Naive B cell (primary cell): Measurements from ENCODE around the gene IARS2. TPM values are rescaled to one million over a fixed set of nuclear protein-coding genes. Genes with fewer than 3 reads are reported as not detected.
"Not testable (repeated sequence)": the region's sequence is repeated elsewhere in the genome, so short reads cannot be mapped to it uniquely, and the experiment has no call there.

ENCODE experiments used
- ATAC-seq, 2 donors: fragments of 150-1000 bp; cut with Tn5 transposase; 2 replicates each; pipeline ENCODE4 v1.10.0; 2021; ENCODE audit warnings: low read depth in 2 of 2, mild to moderate bottlenecking in 2 of 2, moderate library complexity in 2 of 2
- DNase-seq: peaks from one replicate; pipeline ENCODE4 v3.0.0; 2022
- H3K27ac Mint-ChIP-seq, 6 donors: one replicate each; pipeline ENCODE4 v1.8.0; 2020 to 2022; ENCODE audit warnings: mild to moderate bottlenecking in 6 of 6, mixed read lengths in 6 of 6, moderate library complexity in 5 of 6, inconsistent platforms in 2 of 6
- H3K27me3 Mint-ChIP-seq, 3 donors: one replicate each; pipeline ENCODE4 v1.8.0; 2021 to 2022; ENCODE audit warnings: mixed read lengths in 3 of 3, mild to moderate bottlenecking in 1 of 3
- H3K36me3 Mint-ChIP-seq, 2 donors: one replicate each; pipeline ENCODE4 v1.8.0; 2020 to 2022; ENCODE audit warnings: mixed read lengths in 2 of 2, inconsistent platforms in 1 of 2, mild to moderate bottlenecking in 1 of 2
- H3K4me1 Mint-ChIP-seq, 3 donors: one replicate each; pipeline ENCODE4 v1.8.0; 2020 to 2022; ENCODE audit warnings: mixed read lengths in 3 of 3, inconsistent platforms in 1 of 3, mild to moderate bottlenecking in 1 of 3, moderate library complexity in 1 of 3
- H3K4me3 Mint-ChIP-seq, 8 donors: one replicate each; pipeline ENCODE4 v1.8.0; 2020 to 2022; ENCODE audit warnings: mild to moderate bottlenecking in 8 of 8, mixed read lengths in 8 of 8, moderate library complexity in 8 of 8, inconsistent platforms in 2 of 8
- H3K9me3 Mint-ChIP-seq, 7 donors: one replicate each; pipeline ENCODE4 v1.8.0; 2020 to 2022; ENCODE audit warnings: mixed read lengths in 7 of 7, mild to moderate bottlenecking in 5 of 7, inconsistent platforms in 2 of 7, moderate library complexity in 1 of 7
- polyA plus RNA-seq, 6 donors: library from polyadenylated mRNA; unstranded; fragments of 300-500 nt; fragmentation: Illumina TruSeq; gene quantifications; one replicate each; pipeline ENCODE4 v1.2.3, GENCODE V29; 2021; ENCODE audit warnings: low read depth in 6 of 6

IARS2 gene
- polyA plus RNA-seq, 6 donors from 2014 or later, result 51.3 to 61.5 (median 56.8) TPM

GRCh38 chr1:220084460-220084859, 9.5 kb upstream of the IARS2 start:
- Mint-ChIP-seq H3K36me3 (peaks cover 6 to 12% of the 10 kb centered on the region in 2 donors), H3K27ac (peak overlapping the region in 1 of 6 donors; percentile 28), H3K4me3 (no peak overlapping the region), H3K27me3 (no peaks in the 10 kb centered on the region), H3K4me1 (peaks cover 10 to 18% (median 14%) of the 10 kb centered on the region in 3 donors), H3K9me3 (no peaks in the 10 kb centered on the region)
- DNase-seq, result no peak
- no peak for ATAC-seq

- peak overlapping the region in 2 of 8 donors; percentile 22 to 61 for H3K4me3 Mint-ChIP-seq
- not testable (repeated sequence) for H3K27ac Mint-ChIP-seq, H3K27me3 Mint-ChIP-seq, H3K36me3 Mint-ChIP-seq, H3K9me3 Mint-ChIP-seq
- ATAC-seq, result peak; percentile 22 to 40
- H3K4me1 Mint-ChIP-seq, result peaks cover 10 to 29% (median 11%) of the 10 kb centered on the region in 3 donors
- peak; percentile 17 for DNase-seq
These were observed 7.7 kb upstream of the IARS2 start for GRCh38 chr1:220086261-220086686.

GRCh38 chr1:220089650-220090556, 4.0 kb upstream of the IARS2 start, which contains the start of gene BPNT1:
BPNT1 (minus strand) TSS chr1:220089788; CDS start chr1:220079846, 9,942 bp downstream.
- peak within 1 kb of the TSS; percentile 89 to 99 (median 96) for H3K4me3 Mint-ChIP-seq

GRCh38 chr1:220092694-220093093, 1.2 kb upstream of the IARS2 start:
- Mint-ChIP-seq H3K4me3 (peak overlapping the region in 2 of 8 donors; percentile 12 to 79), H3K27me3 (no peaks in the 10 kb centered on the region), H3K9me3 (no peaks in the 10 kb centered on the region), H3K36me3 (no peaks in the 10 kb centered on the region), H3K27ac (no peak overlapping the region), H3K4me1 (peaks cover 11 to 44% (median 24%) of the 10 kb centered on the region in 3 donors)
- DNase-seq, result no peak
- ATAC-seq, result no peak

More at GRCh38 chr1:220089650-220090556, 4.0 kb upstream of the IARS2 start, which contains the start of gene BPNT1:
- H3K36me3 Mint-ChIP-seq, result no peaks in the 10 kb centered on the region
- H3K27me3 Mint-ChIP-seq, result no peaks in the 10 kb centered on the region
- DNase-seq (peak; percentile 98), ATAC-seq (peak; percentile 69 to 73)
- H3K4me1 Mint-ChIP-seq, result peaks cover 6 to 40% (median 13%) of the 10 kb centered on the region in 3 donors
- H3K27ac Mint-ChIP-seq, result peak within 1 kb of the TSS; percentile 72 to 98 (median 90)
- H3K9me3 Mint-ChIP-seq, result no peaks in the 10 kb centered on the region

- no peaks in the 10 kb centered on the region for H3K27me3 Mint-ChIP-seq
- H3K9me3 Mint-ChIP-seq, result no peaks in the 10 kb centered on the region
- no peak for ATAC-seq
- H3K27ac Mint-ChIP-seq, result peak overlapping the region in 1 of 6 donors; percentile 11
- H3K4me3 Mint-ChIP-seq, result peak overlapping the region; percentile 4 to 90 (median 69)
- H3K36me3 Mint-ChIP-seq, result no peaks in the 10 kb centered on the region
- peaks cover 11 to 39% (median 29%) of the 10 kb centered on the region in 3 donors for H3K4me1 Mint-ChIP-seq
- no peak for DNase-seq
These were observed 444 bp upstream of the IARS2 start for GRCh38 chr1:220093361-220094015.

GRCh38 chr1:220099826-220100225, 5.9 kb downstream of the IARS2 start:
- DNase-seq, result no peak
- H3K4me3 Mint-ChIP-seq, result no peak overlapping the region
- H3K9me3 Mint-ChIP-seq, result no peaks in the 10 kb centered on the region
- no peak for ATAC-seq
- H3K4me1 Mint-ChIP-seq, result peaks cover 8 to 17% (median 11%) of the 10 kb centered on the region in 3 donors
- H3K27me3 Mint-ChIP-seq, result no peaks in the 10 kb centered on the region
- H3K36me3 Mint-ChIP-seq, result no peaks in the 10 kb centered on the region
- H3K27ac Mint-ChIP-seq, result no peak overlapping the region

GRCh38 chr1:220110473-220110872, 16.5 kb downstream of the IARS2 start:
- not testable (repeated sequence) for H3K4me1 Mint-ChIP-seq, H3K4me3 Mint-ChIP-seq, ATAC-seq, H3K27me3 Mint-ChIP-seq, H3K9me3 Mint-ChIP-seq, DNase-seq
- peaks cover 0 to 14% of the 10 kb centered on the region in 2 donors for H3K36me3 Mint-ChIP-seq
- H3K27ac Mint-ChIP-seq, result peak overlapping the region in 1 of 6 donors; percentile 33

- not testable (repeated sequence) for ATAC-seq, H3K27me3 Mint-ChIP-seq, H3K9me3 Mint-ChIP-seq, H3K27ac Mint-ChIP-seq, DNase-seq, H3K4me1 Mint-ChIP-seq, H3K4me3 Mint-ChIP-seq
- peaks cover 0 to 19% of the 10 kb centered on the region in 2 donors for H3K36me3 Mint-ChIP-seq
These were observed 18.7 kb downstream of the IARS2 start for GRCh38 chr1:220112600-220112999.

GRCh38 chr1:220113136-220113695, 19.3 kb downstream of the IARS2 start:
- DNase-seq (peak; percentile 25), ATAC-seq (peak; percentile 54 to 71)
- H3K9me3 Mint-ChIP-seq, result no peaks in the 10 kb centered on the region
- no peaks in the 10 kb centered on the region for H3K27me3 Mint-ChIP-seq
- H3K36me3 Mint-ChIP-seq, result peaks cover 0 to 19% of the 10 kb centered on the region in 2 donors
- peaks cover 0 to 4% (median 4%) of the 10 kb centered on the region in 3 donors for H3K4me1 Mint-ChIP-seq
- H3K27ac Mint-ChIP-seq, result peak overlapping the region in 1 of 6 donors; percentile 67
- H3K4me3 Mint-ChIP-seq, result peak overlapping the region in 1 of 8 donors; percentile 32

GRCh38 chr1:220119043-220119512, 25.1 kb downstream of the IARS2 start:
- Mint-ChIP-seq H3K36me3 (peaks cover 0 to 7% of the 10 kb centered on the region in 2 donors), H3K4me1 (peaks cover 0 to under 1% (median 0%) of the 10 kb centered on the region in 3 donors), H3K27me3 (no peaks in the 10 kb centered on the region), H3K4me3 (no peak overlapping the region), H3K9me3 (no peaks in the 10 kb centered on the region), H3K27ac (no peak overlapping the region)
- DNase-seq, result no peak
- ATAC-seq, result no peak

GRCh38 chr1:220121791-220122530, 28.0 kb downstream of the IARS2 start:
- no peak for ATAC-seq
- H3K27ac Mint-ChIP-seq, result peak overlapping the region in 3 of 6 donors; percentile 40 to 60 (median 43)

GRCh38 chr1:220123066-220123465, 29.1 kb downstream of the IARS2 start:
- ATAC-seq (no peak), DNase-seq (no peak)
- Mint-ChIP-seq H3K27me3 (no peaks in the 10 kb centered on the region), H3K27ac (no peak overlapping the region), H3K4me3 (no peak overlapping the region), H3K36me3 (peaks cover 5 to 8% of the 10 kb centered on the region in 2 donors), H3K9me3 (no peaks in the 10 kb centered on the region), H3K4me1 (peaks cover 0 to 7% (median 0%) of the 10 kb centered on the region in 3 donors)

More at GRCh38 chr1:220121791-220122530, 28.0 kb downstream of the IARS2 start:
- Mint-ChIP-seq H3K9me3 (no peaks in the 10 kb centered on the region), H3K36me3 (peaks cover under 1 to 2% of the 10 kb centered on the region in 2 donors), H3K4me1 (peaks cover 0 to 7% (median 0%) of the 10 kb centered on the region in 3 donors), H3K4me3 (no peak overlapping the region), H3K27me3 (no peaks in the 10 kb centered on the region)
- DNase-seq, result no peak
